Natural killer cell (primary cell): ENCODE measurements around the gene TMEM53. TPM values are rescaled to one million over a fixed set of nuclear protein-coding genes. Genes with fewer than 3 reads are reported as not detected.
A peak's percentile ranks its signal among the peaks of the same experiment; 100 is the strongest.

Source experiments
- ATAC-seq, 3 donors: fragments of 150-1000 bp in 2 of 3; fragments of 200-7000 bp in 1 of 3; cut with Tn5 transposase; 1 replicate in 1 of 3; 2 replicates in 2 of 3; pipeline ENCODE4 v1.10.0; 2021; ENCODE audit warnings: mild to moderate bottlenecking in 2 of 3, moderate library complexity in 2 of 3
- DNase-seq, 2 donors: peaks; one replicate each; pipeline versions ENCODE4 v3.0.0 to v3.0.0-alpha.2; 2013 to 2021; ENCODE audit warnings: mixed read lengths in 1 of 2
- H3K27ac ChIP-seq: one replicate; pipeline ENCODE4 v1.5.1; 2013; ENCODE audit warnings: mild to moderate bottlenecking, low read length
- H3K27me3 ChIP-seq: one replicate; pipeline ENCODE4 v1.6.1; 2013; ENCODE audit warnings: low read length; ENCODE audit not compliant: control insufficient read depth, insufficient read depth
- H3K36me3 ChIP-seq: one replicate; pipeline ENCODE4 v1.6.1; 2013; ENCODE audit warnings: low read length; ENCODE audit not compliant: control insufficient read depth, insufficient read depth
- H3K4me1 ChIP-seq: one replicate; pipeline ENCODE4 v1.6.1; 2013; ENCODE audit warnings: low read length; ENCODE audit not compliant: control insufficient read depth, insufficient read depth
- H3K4me3 ChIP-seq: one replicate; pipeline ENCODE4 v1.5.1; 2013; ENCODE audit warnings: low read length
- H3K9me3 ChIP-seq: one replicate; pipeline ENCODE4 v1.6.1; 2013; ENCODE audit warnings: low read length; ENCODE audit not compliant: control insufficient read depth, insufficient read depth
- H3K27ac Mint-ChIP-seq, 2 donors: one replicate each; pipeline ENCODE4 v1.8.0; 2022; ENCODE audit warnings: mild to moderate bottlenecking in 2 of 2, mixed read lengths in 2 of 2, moderate library complexity in 1 of 2
- H3K27me3 Mint-ChIP-seq, 2 donors: one replicate each; pipeline ENCODE4 v1.8.0; 2022; ENCODE audit warnings: low read depth in 2 of 2, mixed read lengths in 2 of 2
- H3K36me3 Mint-ChIP-seq: one replicate; pipeline ENCODE4 v1.8.0; 2022; ENCODE audit warnings: mixed read lengths
- H3K4me1 Mint-ChIP-seq, 2 donors: one replicate each; pipeline ENCODE4 v1.8.0; 2022; ENCODE audit warnings: mixed read lengths in 2 of 2
- H3K4me3 Mint-ChIP-seq: one replicate; pipeline ENCODE4 v1.8.0; 2022; ENCODE audit warnings: mild to moderate bottlenecking, moderate library complexity, mixed read lengths
- H3K9me3 Mint-ChIP-seq, 2 donors: one replicate each; pipeline ENCODE4 v1.8.0; 2022; ENCODE audit warnings: mixed read lengths in 2 of 2
- WGBS: methylation state at CpG from one replicate; pipeline ENCODE4 v1.1.7; 2013; ENCODE audit warnings: missing lambda C conversion rate; ENCODE audit not compliant: insufficient coverage; 5-methylcytosine and 5-hydroxymethylcytosine counted together
- intact Hi-C: fragments of 100-400 bp; cut with micrococcal nuclease; formaldehyde crosslinking; loops from one replicate; pipeline ENCODE4 v1.14.2; 2022
- total RNA-seq, 4 donors: library from RNA; stranded (reverse); fragments of 120-200 nt in 1 of 4; gene quantifications; one replicate each; pipeline versions ENCODE4 v1.2.3 to v1.2.4, GENCODE V29; 2013 to 2022
- TF ChIP-seq, protein P1 (sequence below): fragments of 200-600 bp; IDR thresholded peaks from one replicate; pipeline ENCODE4 v1.8.0; 2022; ENCODE audit warnings: antibody characterized with exemption

The TMEM53 gene
- total RNA-seq, 3 donors from 2014 or later (not counting 1 experiment from before 2014, with no cell fraction given), result 2.2 to 3.8 (median 3.3) TPM

DNA sequence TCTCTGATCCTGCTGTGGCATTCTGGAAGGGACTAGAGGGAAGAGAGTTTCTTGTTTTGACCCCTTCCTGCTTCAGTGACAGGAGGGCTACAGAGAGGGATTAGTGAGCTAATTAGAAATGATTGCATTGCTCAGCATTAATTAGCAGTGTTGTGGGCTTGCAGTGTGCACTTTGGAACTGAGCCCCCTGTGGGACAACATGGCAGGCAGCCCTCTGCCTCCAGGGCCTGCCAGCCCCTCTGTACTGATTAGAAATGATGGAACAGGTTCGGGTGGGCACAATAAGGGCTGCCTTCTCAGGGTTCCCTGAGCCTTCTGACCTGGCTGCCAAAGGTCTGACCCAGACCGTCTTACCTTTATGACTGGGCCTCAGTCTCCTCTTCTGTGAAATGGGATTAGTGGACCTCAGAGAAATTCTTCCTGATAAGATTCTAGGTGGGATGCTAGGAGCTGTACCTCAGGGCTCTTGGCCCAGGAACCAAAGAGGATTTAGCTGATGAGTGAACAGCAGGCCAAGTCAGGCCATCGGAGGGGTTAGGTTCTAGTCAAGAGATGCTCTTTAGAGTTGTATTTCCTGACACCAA, 39.6 kb downstream of the TMEM53 start:
- H3K9me3 ChIP-seq, result no peaks in the 10 kb centered on the region
- peaks cover 47 to 61% of the 10 kb centered on the region in 2 donors for H3K4me1 Mint-ChIP-seq
- no peaks in the 10 kb centered on the region for H3K27me3 ChIP-seq
- H3K36me3 ChIP-seq, result peaks cover 50% of the 10 kb centered on the region
- ATAC-seq (no peak), DNase-seq (no peak)
- H3K27ac Mint-ChIP-seq, result peak overlapping the region; percentile 79 to 96
- H3K27ac ChIP-seq, result no peak overlapping the region
- TF ChIP-seq, protein P1, sequence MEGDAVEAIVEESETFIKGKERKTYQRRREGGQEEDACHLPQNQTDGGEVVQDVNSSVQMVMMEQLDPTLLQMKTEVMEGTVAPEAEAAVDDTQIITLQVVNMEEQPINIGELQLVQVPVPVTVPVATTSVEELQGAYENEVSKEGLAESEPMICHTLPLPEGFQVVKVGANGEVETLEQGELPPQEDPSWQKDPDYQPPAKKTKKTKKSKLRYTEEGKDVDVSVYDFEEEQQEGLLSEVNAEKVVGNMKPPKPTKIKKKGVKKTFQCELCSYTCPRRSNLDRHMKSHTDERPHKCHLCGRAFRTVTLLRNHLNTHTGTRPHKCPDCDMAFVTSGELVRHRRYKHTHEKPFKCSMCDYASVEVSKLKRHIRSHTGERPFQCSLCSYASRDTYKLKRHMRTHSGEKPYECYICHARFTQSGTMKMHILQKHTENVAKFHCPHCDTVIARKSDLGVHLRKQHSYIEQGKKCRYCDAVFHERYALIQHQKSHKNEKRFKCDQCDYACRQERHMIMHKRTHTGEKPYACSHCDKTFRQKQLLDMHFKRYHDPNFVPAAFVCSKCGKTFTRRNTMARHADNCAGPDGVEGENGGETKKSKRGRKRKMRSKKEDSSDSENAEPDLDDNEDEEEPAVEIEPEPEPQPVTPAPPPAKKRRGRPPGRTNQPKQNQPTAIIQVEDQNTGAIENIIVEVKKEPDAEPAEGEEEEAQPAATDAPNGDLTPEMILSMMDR, result no peak
- 100% methylated on average over 3 of the region's 3 CpGs for WGBS
- intact Hi-C loops, result loop anchor here (5.0 kb wide), 1 partner anchor 38 kb away; the partner anchor contains the start of genes ARMH1 and TMEM53
- H3K36me3 Mint-ChIP-seq, result no peaks in the 10 kb centered on the region
- peaks cover 17% of the 10 kb centered on the region for H3K4me1 ChIP-seq
- H3K9me3 Mint-ChIP-seq, result no peaks in the 10 kb centered on the region
- H3K4me3 ChIP-seq, result no peak overlapping the region
- no peak overlapping the region for H3K4me3 Mint-ChIP-seq
- H3K27me3 Mint-ChIP-seq, result no peaks in the 10 kb centered on the region

DNA sequence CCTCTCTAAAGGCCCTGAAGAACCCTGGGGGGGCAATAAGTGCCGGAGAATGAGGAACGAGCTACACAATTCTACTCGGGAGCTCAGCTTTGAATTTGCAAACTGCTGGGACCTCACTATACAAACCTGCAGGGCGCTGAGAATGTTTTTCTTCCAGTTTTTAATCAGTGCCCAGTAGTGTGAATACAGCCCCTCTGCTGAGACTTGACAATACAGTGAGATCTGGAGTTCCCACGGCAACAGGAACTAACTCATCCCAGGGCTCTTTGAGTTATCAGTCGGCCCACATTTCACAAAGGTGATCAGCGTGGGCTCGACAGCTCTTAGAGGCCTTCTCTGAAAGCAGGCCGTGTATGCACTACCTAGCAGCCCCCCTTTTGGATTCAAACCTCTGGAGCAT, 41.7 kb downstream of the TMEM53 start:
- 44% methylated on average over 9 of the region's 9 CpGs for WGBS
- Histone ChIP-seq H3K27me3 (no peaks in the 10 kb centered on the region), H3K9me3 (no peaks in the 10 kb centered on the region), H3K27ac (peak overlapping the region; percentile 72), H3K4me1 (peaks cover 17% of the 10 kb centered on the region), H3K36me3 (peaks cover 33% of the 10 kb centered on the region), H3K4me3 (peak overlapping the region; percentile 79)
- intact Hi-C loops, result loop anchor here (5.0 kb wide), 1 partner anchor 40 kb away; the partner anchor contains the start of genes ARMH1 and TMEM53
- H3K9me3 Mint-ChIP-seq, result no peaks in the 10 kb centered on the region
- H3K27ac Mint-ChIP-seq, result peak overlapping the region; percentile 79 to 96
- H3K27me3 Mint-ChIP-seq, result no peaks in the 10 kb centered on the region
- DNase-seq, result peak in 1 of 2 donors; percentile 40
- peaks cover 41 to 47% of the 10 kb centered on the region in 2 donors for H3K4me1 Mint-ChIP-seq
- peak overlapping the region; percentile 75 for H3K4me3 Mint-ChIP-seq
- H3K36me3 Mint-ChIP-seq, result no peaks in the 10 kb centered on the region
- TF ChIP-seq, protein P1, result no peak
- ATAC-seq, result no peak

DNA sequence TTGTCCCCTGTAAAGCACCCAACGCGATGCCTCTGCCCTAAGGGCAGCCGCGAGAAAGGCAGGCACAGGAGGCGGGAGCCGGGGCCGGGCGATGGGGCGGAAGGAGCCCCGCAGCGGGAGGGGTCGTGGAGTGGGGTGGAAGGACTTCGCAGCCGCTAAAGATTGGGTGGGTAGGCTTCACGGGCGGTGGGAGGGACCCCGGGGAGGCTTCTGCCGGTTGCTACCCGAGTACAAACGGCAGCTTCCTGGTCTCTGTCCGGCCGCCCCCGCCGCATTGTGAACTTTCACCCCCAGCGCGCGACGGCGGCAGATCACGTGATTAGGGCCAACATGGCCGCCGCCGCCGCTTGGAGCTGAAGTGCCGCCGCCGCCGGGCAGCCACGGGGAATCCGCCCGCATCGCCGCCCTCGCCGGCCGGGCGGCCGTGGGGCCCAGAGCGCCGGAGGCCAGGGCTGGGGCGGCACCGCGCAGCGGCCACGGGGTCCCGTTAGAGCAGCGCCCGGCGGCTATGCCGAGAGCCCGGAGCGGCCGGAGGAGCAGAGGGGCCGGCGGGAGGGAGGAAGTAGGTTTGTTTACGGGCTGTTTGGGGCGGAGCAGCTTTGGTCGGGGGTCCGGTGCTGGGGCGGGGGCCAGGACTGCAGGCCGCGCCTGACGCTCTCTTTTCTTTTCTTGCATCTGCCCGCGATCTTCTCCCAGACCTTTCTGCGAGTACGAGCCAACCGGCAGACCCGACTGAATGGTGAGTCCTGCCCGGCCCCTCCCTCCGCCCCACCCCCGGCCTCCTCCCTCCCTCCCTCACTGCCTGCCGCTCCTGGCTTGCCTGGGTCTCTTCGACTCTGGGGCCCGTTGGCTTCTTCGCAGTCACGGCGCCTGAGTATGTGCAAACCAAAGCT, 42.4 kb downstream of the TMEM53 start:
- H3K27ac ChIP-seq, result peak overlapping the region; percentile 98
- H3K36me3 ChIP-seq, result peaks cover 26% of the 10 kb centered on the region
- TF ChIP-seq, protein P1, result no peak
- Mint-ChIP-seq H3K27me3 (no peaks in the 10 kb centered on the region), H3K9me3 (no peaks in the 10 kb centered on the region), H3K36me3 (no peaks in the 10 kb centered on the region), H3K4me3 (peak overlapping the region; percentile 75), H3K27ac (peak overlapping the region; percentile 79 to 96), H3K4me1 (peaks cover 41 to 45% of the 10 kb centered on the region in 2 donors)
- H3K9me3 ChIP-seq, result no peaks in the 10 kb centered on the region
- under 1% methylated on average over 86 of the region's 88 CpGs for WGBS
- intact Hi-C loops, result loop anchor here (5.0 kb wide), 1 partner anchor 40 kb away; the partner anchor contains the start of genes ARMH1 and TMEM53
- peak overlapping the region; percentile 79 for H3K4me3 ChIP-seq
- DNase-seq, result peak; percentile 90
- peaks cover 17% of the 10 kb centered on the region for H3K4me1 ChIP-seq
- no peaks in the 10 kb centered on the region for H3K27me3 ChIP-seq
- peak; percentile 79 to 87 (median 82) for ATAC-seq
